HL-60 (cell line): ENCODE data around the gene APLNR.

Experiments used
- DNase-seq, 2 experiments: peaks; one replicate each; pipeline ENCODE4 v3.0.0-alpha.2; 2010 to 2020; ENCODE audit warnings: low read depth in 1 of 2, low spot score in 1 of 2
- H3K27ac ChIP-seq: fragments of 250-450 bp; sonication (Bioruptor Pico); replicated peaks from 2 replicates; pipeline ENCODE4 v1.5.1; 2020; ENCODE audit warnings: mild to moderate bottlenecking, moderate library complexity
- H3K27me3 ChIP-seq: fragments of 250-450 bp; sonication (Bioruptor Pico); 2 replicates; pipeline ENCODE4 v1.5.1; 2021; ENCODE audit warnings: mild to moderate bottlenecking, moderate library complexity; ENCODE audit not compliant: insufficient read depth, poor library complexity, severe bottlenecking
- H3K4me3 ChIP-seq: replicated peaks from 2 replicates; pipeline ENCODE4 v1.5.1; 2011; ENCODE audit warnings: mild to moderate bottlenecking, control low read depth, low read length; ENCODE audit not compliant: insufficient read depth
- GABPA ChIP-seq: IDR thresholded peaks from 2 replicates; pipeline ENCODE4 v1.6.1; 2012; ENCODE audit warnings: low read depth
- POLR2AphosphoS5 ChIP-seq: IDR thresholded peaks from 2 replicates; pipeline ENCODE4 v1.6.1; 2012; ENCODE audit warnings: low read depth
- REST ChIP-seq: IDR thresholded peaks from 2 replicates; pipeline ENCODE4 v1.6.1; 2012; ENCODE audit warnings: low read depth; ENCODE audit not compliant: insufficient replicate concordance
- SPI1 ChIP-seq: IDR thresholded peaks from 2 replicates; pipeline ENCODE4 v1.6.1; 2012; ENCODE audit warnings: low read depth, mild to moderate bottlenecking, borderline replicate concordance
- TF ChIP-seq, protein P1 (sequence below): IDR thresholded peaks from one replicate; pipeline ENCODE4 v1.5.1; 2011; ENCODE audit warnings: low read length, control low read depth, inconsistent platforms; ENCODE audit not compliant: insufficient read depth

APLNR gene

GRCh38 chr11:57202281-57202680 lies 34.8 kb downstream of the APLNR start:
- no peak for DNase-seq
- peaks cover 2% of the 10 kb centered on the region for H3K27me3 ChIP-seq
- H3K27ac ChIP-seq, result no peak overlapping the region
- no peak overlapping the region for H3K4me3 ChIP-seq
- TF ChIP-seq POLR2AphosphoS5 (no peak), REST (no peak), SPI1 (no peak), GABPA (no peak)
- TF ChIP-seq, protein P1, sequence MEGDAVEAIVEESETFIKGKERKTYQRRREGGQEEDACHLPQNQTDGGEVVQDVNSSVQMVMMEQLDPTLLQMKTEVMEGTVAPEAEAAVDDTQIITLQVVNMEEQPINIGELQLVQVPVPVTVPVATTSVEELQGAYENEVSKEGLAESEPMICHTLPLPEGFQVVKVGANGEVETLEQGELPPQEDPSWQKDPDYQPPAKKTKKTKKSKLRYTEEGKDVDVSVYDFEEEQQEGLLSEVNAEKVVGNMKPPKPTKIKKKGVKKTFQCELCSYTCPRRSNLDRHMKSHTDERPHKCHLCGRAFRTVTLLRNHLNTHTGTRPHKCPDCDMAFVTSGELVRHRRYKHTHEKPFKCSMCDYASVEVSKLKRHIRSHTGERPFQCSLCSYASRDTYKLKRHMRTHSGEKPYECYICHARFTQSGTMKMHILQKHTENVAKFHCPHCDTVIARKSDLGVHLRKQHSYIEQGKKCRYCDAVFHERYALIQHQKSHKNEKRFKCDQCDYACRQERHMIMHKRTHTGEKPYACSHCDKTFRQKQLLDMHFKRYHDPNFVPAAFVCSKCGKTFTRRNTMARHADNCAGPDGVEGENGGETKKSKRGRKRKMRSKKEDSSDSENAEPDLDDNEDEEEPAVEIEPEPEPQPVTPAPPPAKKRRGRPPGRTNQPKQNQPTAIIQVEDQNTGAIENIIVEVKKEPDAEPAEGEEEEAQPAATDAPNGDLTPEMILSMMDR, result no peak

DNA sequence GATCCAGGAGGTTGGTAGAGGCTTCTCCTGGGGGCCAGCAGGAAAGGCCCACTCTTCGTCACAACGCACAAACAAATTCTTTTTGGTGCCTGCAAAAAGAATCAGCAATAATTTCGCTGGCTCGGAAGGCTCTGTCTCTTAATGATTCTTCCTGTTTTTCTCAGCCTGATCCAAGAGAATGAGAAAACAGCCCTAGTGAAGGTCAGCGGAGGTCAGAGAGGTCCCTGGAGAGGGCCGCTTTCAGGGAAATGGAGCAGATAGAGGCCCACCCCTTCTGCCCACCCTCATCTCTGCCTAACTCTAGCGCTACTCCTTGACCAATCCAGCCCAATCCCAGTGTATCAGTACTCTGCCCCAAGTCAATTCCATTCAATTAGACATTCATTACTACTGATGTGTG lies 36.1 kb downstream of the APLNR start:
- Histone ChIP-seq H3K4me3 (no peak overlapping the region), H3K27me3 (peaks cover 2% of the 10 kb centered on the region), H3K27ac (no peak overlapping the region)
- TF ChIP-seq, protein P1, result no peak
- TF ChIP-seq GABPA, result no peak
- TF ChIP-seq POLR2AphosphoS5, result no peak
- no peak for TF ChIP-seq SPI1
- TF ChIP-seq REST, result no peak
- DNase-seq, result no peak

- peaks cover 2% of the 10 kb centered on the region for H3K27me3 ChIP-seq
- no peak overlapping the region for H3K4me3 ChIP-seq
- H3K27ac ChIP-seq, result no peak overlapping the region
- no peak for DNase-seq
- TF ChIP-seq, protein P1, result no peak
- TF ChIP-seq SPI1, result no peak
- TF ChIP-seq REST, result no peak
- no peak for TF ChIP-seq GABPA
- no peak for TF ChIP-seq POLR2AphosphoS5
Measured at GRCh38 chr11:57199330-57199729, 37.7 kb downstream of the APLNR start.
